Tibial nerve (tissue), 4 donors: ENCODE results near the gene RAB34. TPM values are rescaled to one million over a fixed set of nuclear protein-coding genes. Genes with fewer than 3 reads are reported as not detected.

ENCODE experiments used
- DNase-seq, 2 donors: peaks; one replicate each; pipeline ENCODE4 v3.0.0-alpha.2; 2019; ENCODE audit warnings: low spot score in 2 of 2
- H3K27ac ChIP-seq, 4 donors: fragments of 200-600 bp; sonication (generic) in 3 of 4; one replicate each; pipeline ENCODE4 v1.5.1; 2017 to 2019; ENCODE audit warnings: mild to moderate bottlenecking in 1 of 4
- H3K27me3 ChIP-seq, 2 donors: fragments of 200-600 bp; sonication (generic) in 1 of 2; one replicate each; pipeline versions ENCODE4 v1.5.1 to v1.6.0; 2017 to 2019
- H3K36me3 ChIP-seq, 3 donors: fragments of 200-600 bp; sonication (generic); one replicate each; pipeline ENCODE4 v1.5.1; 2018 to 2019
- H3K4me1 ChIP-seq, 4 donors: fragments of 200-600 bp; sonication (generic) in 3 of 4; one replicate each; pipeline ENCODE4 v1.5.1; 2017 to 2019
- H3K4me3 ChIP-seq, 4 donors: fragments of 200-600 bp; sonication (generic) in 3 of 4; one replicate each; pipeline ENCODE4 v1.5.1; 2017 to 2019; ENCODE audit warnings: mild to moderate bottlenecking in 1 of 4, moderate library complexity in 1 of 4
- H3K9me3 ChIP-seq, 4 donors: fragments of 200-600 bp; sonication (generic) in 3 of 4; one replicate each; pipeline ENCODE4 v1.5.1; 2017 to 2019
- CTCF ChIP-seq, 5 experiments: fragments of 200-600 bp in 3 of 5; fragments of 450-650 bp in 2 of 5; sonication (generic) in 3 of 5; IDR thresholded peaks; one replicate each; pipeline ENCODE4 v1.5.1; 2016 to 2019; ENCODE audit warnings: antibody characterized with exemption in 5 of 5, mild to moderate bottlenecking in 3 of 5, moderate library complexity in 2 of 5
- EP300 ChIP-seq, 2 donors: sonication (generic); formaldehyde crosslinking; IDR thresholded peaks; one replicate each; pipeline ENCODE4 v1.6.1; 2017; ENCODE audit warnings: antibody characterized with exemption in 2 of 2, mild to moderate bottlenecking in 1 of 2
- POLR2A ChIP-seq, 2 donors: fragments of 450-650 bp; IDR thresholded peaks; one replicate each; pipeline ENCODE4 v1.6.1; 2017; ENCODE audit warnings: antibody characterized with exemption in 2 of 2, mild to moderate bottlenecking in 2 of 2, moderate library complexity in 2 of 2
- WGBS, 2 donors: methylation state at CpG; one replicate each; pipeline ENCODE4 v1.1.5; 2018; 5-methylcytosine and 5-hydroxymethylcytosine counted together
- small RNA-seq: library from RNA; depleted of rRNA; stranded (forward); fragments of <200 nt; gene quantifications from one replicate; pipeline ENCODE3, GENCODE V24; 2016
- total RNA-seq, 4 donors: library from RNA; depleted of rRNA; stranded (reverse); fragments of >200 nt; gene quantifications; one replicate each; pipeline ENCODE4 v1.1.0, GENCODE V29; 2016

RAB34 gene
- total RNA-seq, 4 donors from 2014 or later, result 189 to 298 (median 196) TPM

GRCh38 chr17:28669918-28670317 is 47.8 kb downstream of the RAB34 start:
- H3K36me3 ChIP-seq, result peaks cover 0 to 81% (median 30%) of the 10 kb centered on the region in 3 donors
- 80 to 86% methylated on average over 1 of the region's 1 CpG for WGBS, 2 donors
- H3K9me3 ChIP-seq, result no peaks in the 10 kb centered on the region
- TF ChIP-seq POLR2A (IDR thresholded peaks at IDR 0.05) (no peak), CTCF (IDR thresholded peaks at IDR 0.05) (no peak), EP300 (IDR thresholded peaks at IDR 0.05) (no peak)
- H3K27ac ChIP-seq, result no peak overlapping the region
- H3K4me1 ChIP-seq, result peaks cover 0 to 32% (median 2%) of the 10 kb centered on the region in 4 donors
- H3K27me3 ChIP-seq, result no peaks in the 10 kb centered on the region
- no peak overlapping the region for H3K4me3 ChIP-seq
- no peak for DNase-seq

DNA sequence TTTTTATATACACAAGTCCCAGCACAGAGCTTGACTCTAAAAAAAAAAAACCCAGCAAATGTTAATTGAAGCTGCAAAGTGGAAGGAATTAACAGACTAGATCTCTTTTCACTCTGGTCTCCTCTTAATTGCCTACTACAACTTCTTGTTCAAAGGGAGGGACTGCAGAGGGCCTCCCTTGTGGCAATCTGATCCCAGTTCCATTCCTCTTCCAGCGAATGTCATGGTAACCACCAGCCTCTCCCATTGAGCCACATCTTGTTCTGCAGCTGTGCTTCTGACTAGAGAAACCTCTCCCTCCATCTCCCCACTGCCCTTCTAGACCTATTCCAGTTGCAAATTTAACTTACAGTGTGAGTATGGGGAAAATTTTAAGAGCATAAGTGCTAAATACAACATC is 49.8 kb downstream of the RAB34 start:
- no peaks in the 10 kb centered on the region for H3K9me3 ChIP-seq
- no peak for DNase-seq
- H3K4me1 ChIP-seq, result peaks cover 0 to 52% (median 12%) of the 10 kb centered on the region in 4 donors
- TF ChIP-seq POLR2A (IDR thresholded peaks at IDR 0.05), result no peak
- TF ChIP-seq EP300 (IDR thresholded peaks at IDR 0.05), result no peak
- TF ChIP-seq CTCF (IDR thresholded peaks at IDR 0.05), result no peak
- no peaks in the 10 kb centered on the region for H3K27me3 ChIP-seq
- H3K4me3 ChIP-seq, result no peak overlapping the region
- H3K27ac ChIP-seq, result no peak overlapping the region
- 79 to 81% methylated on average over 1 of the region's 1 CpG for WGBS, 2 donors
- H3K36me3 ChIP-seq, result peaks cover 0 to 65% (median 12%) of the 10 kb centered on the region in 3 donors

DNA sequence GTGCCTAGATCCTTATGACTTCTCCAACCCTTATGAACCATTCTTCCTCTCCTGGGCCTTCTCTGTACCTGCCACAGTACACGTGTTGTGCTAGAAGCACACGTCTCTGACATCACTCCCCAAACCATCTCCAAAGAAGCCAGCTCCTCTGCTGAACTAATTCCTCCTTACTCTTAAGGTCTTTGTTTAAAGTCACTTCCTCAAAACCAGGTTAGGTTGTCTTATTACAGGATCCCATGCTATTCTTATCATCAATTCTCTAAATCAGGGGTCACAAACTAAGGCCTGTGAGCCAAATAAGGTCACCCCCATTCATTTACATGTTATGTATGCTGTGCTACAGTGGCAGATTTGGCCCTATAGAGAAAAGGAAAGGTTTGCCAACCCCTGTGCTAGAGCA is 51.7 kb downstream of the RAB34 start:
- no peak overlapping the region for H3K27ac ChIP-seq
- WGBS, 2 donors, result 77% methylated on average over 2 of the region's 2 CpGs

More for the DNA sequence above, 51.7 kb downstream of the RAB34 start:
- DNase-seq, result no peak
- H3K27me3 ChIP-seq, result no peaks in the 10 kb centered on the region
- H3K4me3 ChIP-seq, result no peak overlapping the region
- no peak for TF ChIP-seq CTCF (IDR thresholded peaks at IDR 0.05)
- TF ChIP-seq EP300 (IDR thresholded peaks at IDR 0.05), result no peak
- TF ChIP-seq POLR2A (IDR thresholded peaks at IDR 0.05), result no peak
- peaks cover 0 to 59% (median 17%) of the 10 kb centered on the region in 4 donors for H3K4me1 ChIP-seq
- H3K9me3 ChIP-seq, result no peaks in the 10 kb centered on the region
- H3K36me3 ChIP-seq, result peaks cover 0 to 47% (median 5%) of the 10 kb centered on the region in 3 donors

Small RNAs within 50 kb of the gene (small RNA-seq; reads per million reads assigned to genes)
- gene SNORD42A (not detected), gene SNORD42B (not detected), gene SNORD4A (not detected), gene SNORD4B (not detected)

Other genes starting within 250 kb of the RAB34 start
- not detected for gene SLC13A2, start 244.2 kb downstream of the RAB34 start, total RNA-seq
- gene FOXN1, start 211.5 kb downstream of the RAB34 start, total RNA-seq, result not detected
- 10 to 100 TPM; 20.5 to 30.0 (median 22.4) TPM for gene UNC119, start 165.2 kb downstream of the RAB34 start, total RNA-seq
- 10 to 100 TPM; 62.2 to 82.4 (median 73.2) TPM for gene PIGS, start 146.3 kb downstream of the RAB34 start, total RNA-seq
- 100 to 1,000 TPM in 3 of 4 donors, 10 to 100 TPM in 1; 46.2 to 222 (median 141) TPM for gene ALDOC, start 141.0 kb downstream of the RAB34 start, total RNA-seq
- 10 to 100 TPM in 1 of 4 donors, 1 to 10 TPM in 3; 5.7 to 11.4 (median 7.6) TPM for gene SPAG5, start 118.8 kb downstream of the RAB34 start, total RNA-seq
- gene RSKR, start 103.7 kb downstream of the RAB34 start, total RNA-seq, result 10 to 100 TPM in 3 of 4 donors, 1 to 10 TPM in 1; 5.7 to 34.5 (median 16.2) TPM
- 100 to 1,000 TPM in 3 of 4 donors, 10 to 100 TPM in 1; 95.1 to 133 (median 111) TPM for gene BLTP2, start 72.7 kb downstream of the RAB34 start, total RNA-seq
- 10 to 100 TPM; 26.7 to 45.3 (median 32.4) TPM for gene SDF2, start 56.0 kb downstream of the RAB34 start, total RNA-seq
- gene SUPT6H, start 55.7 kb downstream of the RAB34 start, total RNA-seq, result 100 to 1,000 TPM in 1 of 4 donors, 10 to 100 TPM in 3; 56.4 to 101 (median 66.6) TPM
- gene PROCA1, start 6.0 kb downstream of the RAB34 start, total RNA-seq, result 1 to 10 TPM; 2.1 to 6.3 (median 4.6) TPM
- 100 to 1,000 TPM; 431 to 573 (median 517) TPM for gene RPL23A, start 2.1 kb upstream of the RAB34 start, total RNA-seq
- 1 to 10 TPM in 1 of 4 donors, under 1 TPM in 1, not detected in 2; 0.44 to 1.2 TPM for gene TLCD1, start 8.4 kb upstream of the RAB34 start, total RNA-seq
- 1 to 10 TPM; 2.8 to 6.0 (median 3.5) TPM for gene NEK8, start 10.9 kb upstream of the RAB34 start, total RNA-seq
- 10 to 100 TPM; 18.4 to 42.8 (median 30.0) TPM for gene TRAF4, start 26.1 kb upstream of the RAB34 start, total RNA-seq
- 10 to 100 TPM in 2 of 4 donors, 1 to 10 TPM in 2; 6.1 to 17.1 (median 11.4) TPM for gene FAM222B, start 124.9 kb upstream of the RAB34 start, total RNA-seq
- gene ERAL1, start 137.1 kb upstream of the RAB34 start, total RNA-seq, result 10 to 100 TPM; 26.4 to 52.8 (median 36.2) TPM
- gene FLOT2, start 179.9 kb upstream of the RAB34 start, total RNA-seq, result 10 to 100 TPM; 54.8 to 84.9 (median 65.2) TPM
- 10 to 100 TPM in 1 of 4 donors, 1 to 10 TPM in 3; 2.4 to 21.9 (median 8.8) TPM for gene DHRS13, start 185.2 kb upstream of the RAB34 start, total RNA-seq
- gene PHF12, start 233.7 kb upstream of the RAB34 start, total RNA-seq, result 10 to 100 TPM; 45.7 to 95.1 (median 49.6) TPM